KBM-7 (cell line): ENCODE data around the gene CCDC142.
"Not testable (repeated sequence)": the region's sequence is repeated elsewhere in the genome, so short reads cannot be mapped to it uniquely, and the experiment has no call there.

ENCODE experiments used
- DNase-seq: peaks from one replicate; pipeline ENCODE4 v3.0.0-alpha.2; 2015
- in situ Hi-C: fragments of 300-500 bp; cut with MboI; formaldehyde crosslinking; loops from 2 replicates; pipeline ENCODE4 v1.14.3; 2020; ENCODE audit warnings: low sequenced_read_pairs, low pct_unique_long_range_greater_than_20kb, mixed read lengths

The CCDC142 gene

DNA sequence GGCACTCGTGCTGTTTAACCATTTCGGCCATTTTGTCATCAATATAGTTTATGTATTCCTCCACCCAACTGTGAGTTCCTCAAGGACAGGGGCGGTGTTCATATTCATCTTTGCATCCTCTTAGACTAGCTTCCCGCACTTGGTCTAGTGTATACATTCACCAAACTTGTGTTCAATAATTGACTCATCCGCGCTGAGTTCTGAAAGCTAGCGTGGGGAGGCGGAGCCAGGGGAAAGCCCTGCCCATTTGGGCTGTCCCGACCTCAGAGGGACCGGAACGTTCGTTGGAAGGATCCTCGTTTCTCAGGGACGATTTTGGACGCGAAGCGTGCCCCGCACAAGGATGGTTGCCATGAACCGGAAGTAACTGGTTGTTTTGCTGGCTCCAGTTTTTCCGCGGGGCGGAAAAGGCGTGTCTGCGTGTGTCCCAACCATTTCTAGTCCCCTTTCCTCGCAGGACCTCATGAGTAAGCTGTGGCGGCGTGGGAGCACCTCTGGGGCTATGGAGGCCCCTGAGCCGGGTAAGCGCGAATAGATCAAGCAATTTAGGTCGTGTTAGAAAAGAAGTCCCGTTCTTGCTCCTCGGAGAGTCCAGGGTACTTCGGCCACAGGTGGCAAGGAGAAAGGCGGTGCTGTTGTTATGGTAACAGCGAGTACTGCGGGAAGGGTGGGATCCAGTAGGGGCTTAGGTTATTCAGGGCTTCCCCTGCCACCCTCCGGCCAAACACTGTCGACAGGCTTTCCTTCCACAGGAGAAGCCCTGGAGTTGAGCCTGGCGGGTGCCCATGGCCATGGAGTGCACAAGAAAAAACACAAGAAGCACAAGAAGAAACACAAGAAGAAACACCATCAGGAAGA lies 27.9 kb downstream of the CCDC142 start, which contains the start of gene INO80B:
Gene INO80B (plus strand): TSS at position 434 of the 858 bp plus-strand sequence. CDS start 30 bp downstream, at position 464.
- DNase-seq, result peak; percentile 99
- in situ Hi-C loops, result no loop called here

DNA sequence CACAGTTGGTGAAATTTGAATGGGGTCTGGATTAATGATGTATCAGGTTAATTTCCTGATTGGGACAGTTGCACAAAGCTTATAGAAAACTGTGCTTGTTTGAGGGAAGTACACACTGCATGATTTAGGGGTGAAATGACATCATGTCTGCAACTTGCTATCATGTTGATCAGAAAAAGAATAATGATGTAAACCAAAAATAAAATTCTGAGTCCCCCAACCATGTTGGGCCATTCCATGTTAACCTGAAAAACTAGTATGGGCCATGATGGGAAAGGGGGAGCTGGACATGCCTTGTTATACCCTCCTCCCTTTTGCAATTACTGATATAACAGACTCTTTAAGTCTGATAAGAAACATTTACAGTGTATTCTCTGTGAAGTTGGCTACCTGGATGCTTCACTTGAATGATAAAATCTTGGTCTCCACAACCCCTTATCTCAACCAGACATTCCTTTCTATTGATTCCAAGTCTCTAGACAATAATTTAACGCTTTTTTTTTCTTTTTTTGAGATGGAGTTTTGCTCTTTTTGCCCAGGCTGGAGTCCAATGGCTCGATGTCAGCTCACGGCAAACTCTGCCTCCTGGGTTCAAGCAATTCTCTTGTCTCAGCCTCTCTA lies 32.1 kb downstream of the CCDC142 start:
- DNase-seq, result no peak

DNA sequence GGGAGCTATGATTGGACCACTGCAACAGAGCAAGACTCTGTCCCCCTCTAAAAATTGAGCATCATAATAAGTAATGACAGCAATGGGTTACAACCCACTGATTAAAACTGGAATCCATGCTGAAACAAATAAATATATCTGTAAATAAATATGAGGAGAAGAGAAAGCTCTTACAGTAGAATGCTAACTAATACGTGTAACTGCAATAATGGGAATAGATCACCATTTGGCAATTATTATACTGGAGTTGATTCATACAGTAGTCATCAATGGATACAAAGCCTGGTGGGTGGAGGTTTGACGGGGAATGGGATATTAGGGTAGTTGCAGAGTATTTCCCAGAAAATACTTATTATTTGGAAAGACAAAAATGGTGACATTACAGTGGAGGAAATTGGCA lies 34.0 kb downstream of the CCDC142 start:
- DNase-seq, result no peak
- in situ Hi-C loops, result no loop called here

More for the DNA sequence above, 32.1 kb downstream of the CCDC142 start:
- in situ Hi-C loops, result no loop called here

DNA sequence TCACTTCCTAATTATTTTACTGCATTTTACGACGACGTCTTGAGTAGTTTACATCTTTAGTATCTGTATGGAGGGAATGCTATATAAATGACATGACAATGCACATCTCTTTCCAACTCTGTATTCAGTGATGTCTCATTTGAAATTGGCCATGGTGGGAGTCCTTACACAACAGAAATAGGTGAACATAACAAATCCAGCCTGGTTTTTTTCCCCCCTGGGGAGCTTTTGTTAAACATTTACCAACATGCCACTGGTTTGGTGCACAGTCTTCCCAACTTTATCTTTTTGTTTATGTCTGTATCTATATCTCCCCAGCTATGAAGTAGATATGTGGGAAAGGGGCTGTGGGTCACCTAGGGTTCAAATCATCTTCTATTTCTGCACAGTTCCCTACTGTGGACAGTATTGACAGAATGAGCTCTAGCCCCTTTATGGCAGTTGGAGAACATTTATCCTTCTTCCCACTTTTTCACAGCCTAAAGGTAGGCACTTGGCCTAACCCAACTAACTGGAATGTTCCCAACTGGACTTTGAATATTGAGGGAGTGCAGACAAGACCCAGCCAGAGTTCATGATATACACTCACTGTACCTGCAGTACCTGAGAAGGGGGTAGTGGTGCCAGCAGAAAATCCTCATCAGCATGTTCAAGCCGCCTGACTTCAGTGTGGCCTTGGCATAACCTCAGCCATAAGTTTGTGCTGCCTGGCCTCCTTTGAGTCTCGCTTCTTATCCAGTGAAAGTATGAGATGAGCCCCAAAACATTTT lies 35.4 kb downstream of the CCDC142 start:
- in situ Hi-C loops, result no loop called here
- DNase-seq, result no peak

DNA sequence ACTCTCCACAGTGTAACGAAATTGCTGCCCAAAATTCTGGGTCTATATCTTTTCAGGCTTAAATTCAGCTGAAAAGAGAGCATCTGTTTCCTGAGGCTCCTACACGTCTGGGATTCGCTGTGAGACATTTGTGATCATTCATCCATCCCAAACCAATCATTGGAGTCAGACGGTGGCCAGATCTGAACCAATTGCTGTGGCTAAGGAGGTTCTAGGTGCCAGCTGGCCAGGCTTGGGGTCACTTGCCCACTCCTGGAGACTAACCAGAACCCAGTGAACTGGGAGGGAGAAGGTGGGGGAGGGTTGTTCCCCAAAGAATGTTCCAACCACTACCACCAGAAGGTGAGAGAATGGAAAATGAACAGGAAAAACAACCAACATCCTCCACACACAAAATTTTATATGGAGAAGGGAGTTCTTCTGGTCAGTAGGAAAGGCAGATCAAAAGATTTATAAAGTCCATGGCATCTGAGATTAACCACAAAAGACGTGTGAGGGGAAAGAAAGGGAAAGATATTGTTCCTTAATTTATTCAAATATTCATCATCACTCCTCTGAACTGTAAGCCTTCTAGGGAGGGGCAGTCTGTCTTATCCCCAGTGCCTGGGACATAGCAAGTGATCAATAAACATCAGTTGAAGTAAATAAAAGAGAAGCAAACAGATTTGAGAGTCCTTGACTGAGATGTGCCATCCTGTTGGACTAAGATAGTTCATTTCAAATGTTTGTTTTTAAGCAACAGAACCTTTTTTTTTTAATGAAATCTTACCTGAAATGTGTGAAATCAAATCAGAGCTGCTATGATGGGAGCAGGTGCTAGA lies 38.1 kb downstream of the CCDC142 start:
- in situ Hi-C loops, result no loop called here
- no peak for DNase-seq

DNA sequence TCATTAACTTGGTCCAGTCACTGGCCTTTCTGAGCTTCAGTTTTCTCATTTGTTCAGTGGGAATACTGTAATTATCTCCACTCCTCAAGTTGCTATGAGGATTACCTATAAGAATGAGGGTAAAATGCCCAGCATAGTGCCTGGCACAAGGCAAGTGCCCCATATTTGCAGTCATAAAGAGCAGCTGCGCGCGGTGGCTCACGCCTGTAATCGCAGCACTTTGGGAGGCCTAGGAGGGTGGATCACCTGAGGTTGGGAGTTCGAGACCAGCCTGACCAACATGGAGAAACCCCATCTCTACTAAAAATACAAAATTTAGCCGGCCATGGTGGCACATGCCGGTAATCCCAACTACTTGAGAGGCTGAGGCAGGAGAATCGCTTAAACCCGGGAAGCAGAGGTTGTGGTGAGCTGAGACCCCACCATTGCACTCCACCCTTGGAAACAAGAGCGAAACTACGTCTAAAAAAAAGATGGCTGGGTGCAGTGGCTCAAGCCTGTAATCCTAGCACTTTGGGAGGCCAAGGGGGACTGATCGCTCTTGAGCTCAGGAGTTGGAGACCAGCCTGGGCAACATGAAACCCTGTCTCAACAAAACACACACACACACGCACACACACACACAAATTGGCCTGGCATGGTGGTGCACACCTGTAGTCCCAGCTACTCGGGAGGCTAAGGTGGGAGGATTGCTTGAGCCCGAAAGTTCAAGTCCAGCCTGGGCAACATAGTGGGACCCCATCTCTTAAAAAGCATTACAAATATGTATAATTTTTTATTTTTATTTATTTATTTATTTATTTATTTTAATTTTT lies 40.1 kb downstream of the CCDC142 start:
- in situ Hi-C loops, result not testable (repeated sequence)

DNA sequence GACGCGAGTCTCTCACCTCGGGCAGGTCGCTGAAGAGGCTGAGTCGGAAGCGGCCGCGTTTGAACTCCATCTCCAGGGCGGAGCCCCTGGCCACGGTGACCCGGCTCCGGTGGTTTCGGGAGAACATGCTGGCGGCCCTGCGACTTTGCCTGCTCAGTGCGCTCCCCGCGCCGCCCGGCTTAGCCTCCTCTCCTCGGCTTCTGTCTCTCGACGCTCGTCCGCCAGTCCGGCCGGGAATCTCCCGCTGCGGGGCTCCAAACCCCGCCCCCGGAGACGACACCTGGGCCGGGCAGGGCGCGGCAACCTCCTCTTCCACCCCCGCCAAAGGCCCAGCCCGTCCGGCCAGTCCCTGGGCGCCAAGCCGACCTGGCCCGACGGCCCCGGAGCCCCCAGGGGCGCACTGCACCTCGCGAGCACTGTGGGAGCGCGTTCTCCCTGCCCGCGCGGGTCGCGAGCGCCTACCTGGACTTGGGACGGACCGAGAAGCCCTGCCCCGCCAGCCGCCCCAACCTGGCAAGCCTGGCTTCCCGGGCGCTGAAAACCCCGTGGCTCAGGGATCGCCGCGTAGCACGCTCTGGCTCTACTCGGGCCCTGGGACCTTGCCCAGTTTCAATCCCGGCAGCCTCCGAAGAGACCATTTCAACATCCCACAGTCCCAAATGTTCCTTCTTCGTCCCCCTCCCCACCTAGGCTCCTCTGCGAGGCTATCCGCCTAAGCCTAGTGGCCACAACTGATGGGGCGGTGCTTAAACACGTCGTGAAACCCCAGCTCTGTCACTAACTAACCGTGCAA lies 40.9 kb downstream of the CCDC142 start, which contains the start of gene RTKN:
Gene RTKN (minus strand): TSS at position 248 of the 793 bp plus-strand sequence. CDS start 121 bp downstream, at position 127.
- no peak for DNase-seq
- in situ Hi-C loops, result no loop called here

More for the DNA sequence above, 40.1 kb downstream of the CCDC142 start:
- DNase-seq, result not testable (repeated sequence)

DNA sequence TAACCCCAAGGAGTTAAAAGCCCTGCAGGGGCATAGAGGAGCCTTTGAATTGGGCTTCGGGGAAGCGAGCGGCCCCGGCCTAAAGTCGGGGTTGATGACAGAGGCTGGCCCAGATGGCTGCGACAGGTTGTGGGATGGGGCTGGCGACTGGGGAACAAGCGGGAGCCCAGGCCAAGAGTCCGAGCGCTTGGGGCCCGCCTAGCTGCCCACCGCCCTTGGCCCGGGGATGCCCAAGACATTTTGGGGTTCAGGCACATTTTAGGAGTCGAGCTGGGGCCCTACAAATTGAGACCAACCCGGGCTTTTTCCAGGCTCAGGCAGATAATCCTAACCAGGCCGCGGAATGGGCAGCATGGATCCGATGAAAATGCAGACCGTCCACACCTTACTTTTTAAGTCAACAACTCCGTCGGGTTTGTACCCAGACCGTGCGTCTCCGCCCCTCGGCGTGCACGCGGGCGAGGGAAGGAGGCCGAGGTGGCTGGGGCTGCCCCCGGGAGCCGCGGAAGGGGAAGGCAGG lies 41.6 kb downstream of the CCDC142 start:
- no peak for DNase-seq
- in situ Hi-C loops, result no loop called here

DNA sequence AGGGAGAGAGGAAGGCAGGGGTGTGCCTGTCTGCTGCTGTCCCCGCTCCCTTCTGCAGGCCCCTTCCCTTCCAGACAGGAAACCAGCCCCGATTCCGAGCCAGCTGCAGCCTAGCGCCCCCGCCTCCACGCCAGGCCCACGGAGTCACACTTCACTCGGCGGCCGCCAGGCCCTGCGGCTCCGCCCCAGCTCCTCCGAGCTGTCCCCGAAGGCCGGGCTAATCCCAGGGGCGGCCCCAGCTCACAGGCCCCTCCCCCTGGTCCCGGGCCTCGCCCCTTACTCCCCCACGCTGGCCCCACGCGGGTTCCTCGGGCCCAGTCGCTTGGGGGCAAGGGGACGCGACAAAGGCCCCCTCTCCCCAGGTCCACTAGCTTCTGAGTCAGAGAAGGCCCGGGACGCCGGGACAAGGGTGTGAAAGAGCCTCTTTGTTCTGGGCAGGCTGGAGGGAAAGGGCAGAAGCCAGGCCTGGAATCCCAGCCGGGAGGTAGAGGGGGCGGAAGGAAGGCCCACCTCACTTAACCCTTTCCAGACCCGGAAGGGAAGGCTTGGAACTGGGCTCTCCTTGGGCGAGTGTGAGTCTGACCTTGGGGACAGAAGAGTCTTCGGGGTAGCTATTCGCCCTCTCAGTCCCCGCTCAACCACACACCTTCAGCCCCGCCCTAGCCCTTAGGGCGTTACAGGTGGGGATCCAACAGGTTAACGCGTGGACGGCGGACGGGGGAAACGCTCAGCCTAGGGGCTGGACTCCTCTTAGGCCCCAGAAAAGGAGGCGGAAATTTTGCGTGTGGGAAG lies 42.2 kb downstream of the CCDC142 start:
- DNase-seq, result peak; percentile 93

DNA sequence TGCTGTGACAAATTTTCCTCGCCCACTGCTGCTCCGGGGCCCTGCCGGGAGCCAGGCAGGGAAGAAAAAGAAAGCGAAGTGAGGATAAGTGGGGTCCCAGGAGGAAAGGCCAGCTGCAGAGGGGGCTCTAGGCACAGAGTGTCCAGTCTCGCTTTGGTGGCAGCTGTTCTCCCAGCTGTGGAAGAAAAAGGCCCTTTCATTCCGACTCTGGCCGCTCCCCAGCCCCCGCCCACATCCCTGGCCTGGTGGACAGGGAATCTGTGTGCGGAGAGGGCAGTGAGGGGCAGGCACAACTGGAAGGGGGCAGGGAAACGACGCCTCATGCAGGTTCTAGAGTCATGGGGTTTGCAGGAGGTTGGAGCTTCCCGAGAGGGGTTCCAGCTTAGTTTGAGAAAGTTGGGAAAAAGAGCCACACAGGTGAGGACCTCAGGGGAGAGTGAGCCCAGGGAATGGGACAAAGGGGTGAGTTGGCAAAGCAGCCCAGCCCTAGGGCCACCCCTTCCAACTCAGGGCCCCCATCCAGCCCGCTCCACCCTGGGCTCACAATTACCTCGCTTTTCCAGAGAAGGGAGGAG lies 42.9 kb downstream of the CCDC142 start:
- DNase-seq, result no peak

More for the DNA sequence above, 42.2 kb downstream of the CCDC142 start:
- in situ Hi-C loops, result no loop called here

DNA sequence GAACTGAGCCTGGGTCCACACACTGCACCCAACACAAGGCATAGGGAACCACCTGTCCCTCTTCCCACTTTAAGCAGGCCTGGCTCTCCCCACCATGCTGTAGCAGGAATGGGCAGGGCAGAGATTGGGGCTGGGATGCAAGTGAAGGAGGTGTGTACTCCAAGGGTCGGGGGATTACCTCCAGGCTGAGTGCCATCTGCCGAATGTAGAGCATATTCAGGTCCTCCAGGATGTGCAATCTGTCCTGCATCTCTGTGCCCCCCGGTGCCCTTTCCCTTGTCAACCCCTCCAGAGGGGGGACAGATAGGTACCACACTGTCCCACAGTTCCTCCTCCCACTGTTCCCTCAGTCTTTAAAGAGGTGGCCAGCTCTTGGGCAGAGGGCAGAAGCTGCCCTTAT lies 43.4 kb downstream of the CCDC142 start:
- no peak for DNase-seq
- in situ Hi-C loops, result no loop called here

More for the DNA sequence above, 42.9 kb downstream of the CCDC142 start:
- in situ Hi-C loops, result no loop called here

DNA sequence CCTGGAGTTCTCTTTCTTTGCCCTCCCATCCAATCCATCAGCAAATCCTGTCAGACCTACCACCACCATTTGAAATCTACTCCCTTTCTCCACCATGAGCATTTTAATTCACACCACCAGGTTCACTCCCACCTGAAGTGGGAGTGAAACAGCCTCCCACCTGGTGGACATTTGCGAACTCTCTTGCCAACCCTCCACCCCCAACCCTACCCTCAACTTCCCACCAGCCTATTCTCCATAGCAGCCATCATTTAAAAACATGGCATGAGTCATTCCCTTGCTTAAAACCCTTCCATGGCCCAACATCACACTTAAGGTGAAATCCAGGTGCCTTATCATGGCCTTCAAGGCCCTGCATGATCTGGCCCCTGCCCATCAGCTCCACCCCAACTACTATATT lies 44.5 kb downstream of the CCDC142 start:
- in situ Hi-C loops, result no loop called here
- DNase-seq, result no peak

DNA sequence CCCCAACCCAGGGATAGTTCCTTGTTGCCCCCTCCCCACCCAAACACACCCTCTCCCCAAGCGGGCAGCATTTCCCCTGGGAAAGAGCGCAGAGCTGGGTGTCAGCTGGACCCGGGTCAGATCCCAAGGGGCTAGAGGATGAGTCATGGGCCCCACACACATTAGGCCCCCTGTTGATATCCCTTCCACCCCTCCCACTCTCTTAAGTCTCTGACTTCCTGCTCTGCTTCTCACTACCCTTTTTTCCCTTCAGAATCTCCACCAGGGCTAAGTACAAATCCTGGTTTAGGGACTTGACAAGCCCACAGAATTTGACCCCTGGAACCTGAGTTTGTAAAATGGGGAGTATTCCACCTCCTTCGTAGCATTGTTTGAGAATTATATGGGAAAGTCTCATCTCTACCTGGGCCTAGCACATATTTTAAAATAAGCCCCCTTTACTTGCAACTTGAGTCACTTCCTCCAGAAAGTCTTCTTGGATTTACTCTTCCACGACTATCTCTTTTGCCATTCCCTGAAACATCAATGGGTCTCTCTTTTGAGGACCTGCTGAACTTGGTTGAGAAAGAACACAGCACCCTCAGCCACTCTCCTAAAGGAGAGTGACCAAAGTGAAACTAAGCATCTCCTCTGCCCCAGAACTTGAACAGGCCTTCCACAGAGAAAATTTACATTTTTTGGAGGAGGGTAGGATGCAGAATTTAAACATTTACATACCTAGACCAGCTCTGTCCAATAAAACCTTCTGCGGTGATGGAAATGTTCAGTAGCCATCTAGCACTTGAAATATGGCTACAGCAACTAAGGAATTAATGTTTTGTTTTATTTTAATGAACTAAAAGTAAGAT lies 45.7 kb downstream of the CCDC142 start:
- no peak for DNase-seq
- in situ Hi-C loops, result no loop called here

DNA sequence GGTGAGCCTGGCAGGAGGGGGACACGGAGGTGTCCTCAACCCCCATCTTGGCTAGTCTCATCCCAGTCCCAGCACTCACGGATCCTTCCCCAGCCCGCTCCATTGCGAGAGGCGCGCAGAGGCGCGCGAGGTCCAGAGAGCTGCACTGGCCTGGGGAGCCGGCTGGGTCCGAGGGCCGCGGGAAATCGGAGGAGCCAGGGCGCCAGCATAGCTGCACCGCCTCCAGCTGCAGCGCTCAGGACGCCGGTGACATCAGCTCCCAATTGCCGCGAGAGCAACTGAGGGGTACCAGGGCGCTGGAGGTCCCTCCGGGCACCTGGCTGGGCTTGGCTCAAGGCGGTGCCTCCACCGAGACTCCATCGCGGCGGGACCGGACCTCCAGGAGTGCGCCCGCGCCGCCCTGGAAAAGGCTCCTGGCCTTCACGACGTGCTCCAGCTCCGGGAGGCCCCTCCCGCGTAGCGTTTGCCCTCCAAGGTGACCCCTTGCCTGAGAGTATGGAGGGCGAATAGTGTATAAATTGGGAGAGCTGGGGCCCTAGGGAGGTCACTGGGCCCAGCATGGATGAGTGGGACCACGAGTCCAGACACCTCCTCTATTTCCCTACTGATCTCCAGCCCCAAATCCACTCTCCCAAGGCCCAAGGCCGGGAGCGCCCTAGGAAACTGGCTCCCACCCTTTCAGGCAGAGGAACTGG lies 46.5 kb downstream of the CCDC142 start:
- in situ Hi-C loops, result no loop called here
- no peak for DNase-seq

DNA sequence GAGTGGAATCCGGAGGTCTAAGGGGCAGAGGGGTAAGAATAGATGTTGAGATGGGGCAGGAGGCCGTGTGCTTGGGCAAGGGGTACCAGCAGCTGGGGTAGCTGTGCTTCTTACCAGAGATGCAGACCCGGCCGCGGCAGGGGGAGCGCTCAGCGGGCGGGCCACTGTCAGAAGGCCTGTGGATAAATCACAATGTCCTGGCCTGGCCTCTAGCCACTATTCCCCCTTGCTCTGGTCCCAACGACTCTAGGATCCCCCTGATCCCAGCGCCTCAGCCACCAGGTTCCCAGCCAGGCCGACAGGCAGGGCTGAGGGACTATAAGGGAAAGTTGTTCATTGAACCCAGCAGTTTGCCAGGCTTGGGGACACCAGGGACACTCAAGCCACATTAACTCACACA lies 52.3 kb downstream of the CCDC142 start:
- DNase-seq, result no peak
- in situ Hi-C loops, result no loop called here
